K562 (cell line): ENCODE measurements around the gene CPA4. TPM values are rescaled to one million over a fixed set of nuclear protein-coding genes. Genes with fewer than 3 reads are reported as not detected.

Source experiments
- ATAC-seq: fragments of 200-7000 bp; cut with Tn5 transposase; 3 replicates; pipeline ENCODE4 v1.9.1; 2020; ENCODE audit warnings: moderate library complexity
- BruUV-seq: library from RNA; stranded (reverse); fragments of 400-500 nt; replicated peaks from 2 replicates; lab custom pipeline; 2021; lab: Mats Ljungman, UMichigan
- CTCF ChIA-PET: fragments of 300-600 bp; formaldehyde crosslinking; extraction: SDS; loops from one replicate; lab custom pipeline; 2021; ENCODE audit warnings: low intra/inter-chr PET ratio; lab: Yijun Ruan, JAX
- POLR2A ChIA-PET: fragments of 300-600, 350-650 bp; sonication (Branson Sonifier 250); formaldehyde crosslinking; extraction: SDS; loops from one replicate; lab custom pipeline; 2021; ENCODE audit warnings: antibody characterized with exemption, inconsistent platforms; lab: Yijun Ruan, JAX
- DNase-seq, 4 experiments: peaks; one replicate each; pipeline versions ENCODE4 v3.0.0 to v3.0.0-alpha.2; 2011 to 2018; ENCODE audit warnings: low spot score in 3 of 4, mixed read lengths in 3 of 4; ENCODE audit errors: extremely low read depth in 1 of 4
- FAIRE-seq: peaks from 2 replicates; lab custom pipeline; 2011; peaks lifted over from hg19 to GRCh38; lab: Jason Lieb, UNC
- H2AFZ ChIP-seq: 2 replicates; pipeline ENCODE4 v1.6.0; 2011; ENCODE audit warnings: low read depth, low read length, control low read depth, inconsistent platforms
- H3K27ac ChIP-seq: fragments of 200-600 bp; 3 replicates; pipeline ENCODE4 v1.8.0; 2011; ENCODE audit warnings: low read depth, mild to moderate bottlenecking, control low read depth, inconsistent platforms, low read length, moderate library complexity, mixed read lengths; ENCODE audit errors: extremely low read depth
- H3K27me3 ChIP-seq, 2 experiments: fragments of 300-600 bp in 1 of 2; 2 replicates in 1 of 2; 3 replicates in 1 of 2; pipeline versions ENCODE4 v1.6.0 to v1.8.0; 2011; ENCODE audit warnings: inconsistent platforms in 2 of 2, low read length in 2 of 2, mild to moderate bottlenecking in 1 of 2, mixed read lengths in 1 of 2, moderate library complexity in 1 of 2; ENCODE audit not compliant: control insufficient read depth in 2 of 2, insufficient read depth in 2 of 2
- H3K36me3 ChIP-seq: fragments of 300-600 bp; 3 replicates; pipeline ENCODE4 v1.8.0; 2011; ENCODE audit warnings: mild to moderate bottlenecking, low read length, inconsistent platforms; ENCODE audit not compliant: control insufficient read depth, insufficient read depth
- H3K4me1 ChIP-seq, 2 experiments: fragments of 200-600 bp in 1 of 2; replicated peaks in 1 of 2; 2 replicates in 1 of 2; 3 replicates in 1 of 2; pipeline versions ENCODE4 v1.5.1 to v1.8.0; 2011; ENCODE audit warnings: inconsistent platforms in 2 of 2, low read length in 2 of 2, mild to moderate bottlenecking in 1 of 2, mixed read lengths in 1 of 2, moderate library complexity in 1 of 2; ENCODE audit not compliant: control insufficient read depth in 2 of 2, insufficient read depth in 2 of 2
- H3K4me2 ChIP-seq: 2 replicates; pipeline ENCODE4 v1.6.1; 2011; ENCODE audit warnings: low read length, control low read depth, inconsistent platforms, mixed read lengths; ENCODE audit not compliant: insufficient read depth
- H3K4me3 ChIP-seq: fragments of 200-600 bp; sonication (generic), shearing (Covaris generic); 2 replicates; pipeline ENCODE4 v1.5.1; 2016; ENCODE audit warnings: control low read depth, inconsistent platforms
- H3K79me2 ChIP-seq: fragments of 200-600 bp; 3 replicates; pipeline ENCODE4 v1.8.0; 2011; ENCODE audit warnings: low read length, inconsistent platforms; ENCODE audit not compliant: control insufficient read depth, insufficient read depth
- H3K9ac ChIP-seq, 2 experiments: 2 replicates each; pipeline versions ENCODE4 v1.6.0 to v1.6.1; 2011; ENCODE audit warnings: low read depth in 2 of 2, low read length in 2 of 2, control low read depth in 1 of 2, inconsistent platforms in 1 of 2, mild to moderate bottlenecking in 1 of 2, mixed read lengths in 1 of 2; ENCODE audit not compliant: insufficient read depth in 1 of 2
- H3K9me1 ChIP-seq: one replicate; pipeline ENCODE4 v1.6.0; 2011; ENCODE audit warnings: inconsistent platforms, mild to moderate bottlenecking, low read length, moderate library complexity; ENCODE audit not compliant: control insufficient read depth, insufficient read depth
- H3K9me3 ChIP-seq: replicated peaks from 2 replicates; pipeline ENCODE4 v1.5.1; 2011; ENCODE audit warnings: low read depth, low read length, inconsistent platforms; ENCODE audit not compliant: control insufficient read depth, insufficient read depth
- H4K20me1 ChIP-seq: replicated peaks from 2 replicates; pipeline ENCODE4 v1.6.1; 2011; ENCODE audit warnings: low read length, inconsistent platforms, mixed read lengths; ENCODE audit not compliant: control insufficient read depth, insufficient read depth
- CHD1 ChIP-seq: fragments of 200-600 bp; sonication (generic); IDR thresholded peaks from one replicate; pipeline ENCODE4 v1.6.1; 2012; ENCODE audit warnings: mild to moderate bottlenecking, moderate library complexity, low read length, inconsistent platforms
- GATAD2A ChIP-seq: fragments of 450-650 bp; IDR thresholded peaks from 2 replicates; pipeline ENCODE4 v1.6.1; 2017
- ILK ChIP-seq: fragments of 450-650 bp; IDR thresholded peaks from 2 replicates; pipeline ENCODE4 v1.6.1; 2016; ENCODE audit warnings: missing genetic modification characterization, low read depth, mild to moderate bottlenecking, missing compliant biosample characterization, moderate library complexity, borderline replicate concordance
- KLF13 ChIP-seq: fragments of 450-650 bp; IDR thresholded peaks from 2 replicates; pipeline ENCODE4 v1.6.1; 2016; ENCODE audit warnings: missing genetic modification characterization, low read depth, mild to moderate bottlenecking, missing compliant biosample characterization, moderate library complexity, borderline replicate concordance
- TAL1 ChIP-seq: fragments of 450-650 bp; IDR thresholded peaks from 2 replicates; pipeline ENCODE4 v1.6.1; 2016; ENCODE audit warnings: mild to moderate bottlenecking
- ZNF274 ChIP-seq: IDR thresholded peaks from 2 replicates; pipeline ENCODE4 v1.6.1; 2011; ENCODE audit warnings: low read depth, mild to moderate bottlenecking, low read length, moderate library complexity, borderline replicate concordance
- ZNF644 ChIP-seq: fragments of 200-800 bp; sonication (Bioruptor generic); IDR thresholded peaks from 2 replicates; pipeline ENCODE4 v1.6.1; 2016; ENCODE audit warnings: low read depth, missing genetic modification characterization, missing compliant biosample characterization
- WGBS: fragments of 100-300 bp; shearing (Covaris generic); methylation state at CpG from one replicate; pipeline ENCODE4 v1.1.6; 2016; ENCODE audit warnings: low coverage, mixed read lengths; ENCODE audit not compliant: insufficient coverage; ENCODE audit errors: missing lambda C conversion rate; 5-methylcytosine and 5-hydroxymethylcytosine counted together
- in situ Hi-C: fragments of 300-500 bp; cut with MboI; formaldehyde crosslinking; loops from 4 replicates; pipeline ENCODE4 v1.15.0; 2018; ENCODE audit warnings: inconsistent platforms, mixed read lengths
- intact Hi-C: fragments of 100-400 bp; cut with micrococcal nuclease; formaldehyde crosslinking; loops from 2 replicates; pipeline ENCODE4 v1.14.2; 2022
- polyA plus RNA-seq, 8 experiments: library from polyadenylated mRNA; depleted of rRNA in 4 of 8; stranded (reverse) in 5 of 8; unstranded in 3 of 8; fragments of >200 nt; fragmentation: Nextera tagmentation in 2 of 8; fragmentation: Illumina TruSeq in 1 of 8; extraction: Ambion mirVana in 2 of 8; extraction: Trizol in 1 of 8; gene quantifications; 2 replicates each; pipeline versions ENCODE4 v1.2.1 to v1.2.3, GENCODE V29; 2011 to 2014; ENCODE audit warnings: inconsistent platforms in 1 of 8, missing spikeins in 1 of 8
- total RNA-seq, 7 experiments: library from RNA; depleted of rRNA in 6 of 7; stranded (reverse); fragments of >200 nt in 6 of 7; fragmentation: Illumina TruSeq in 2 of 7; extraction: Trizol in 2 of 7; gene quantifications; 2 replicates each; pipeline versions ENCODE4 v1.2.1 to v1.2.3, GENCODE V29; 2011 to 2021; ENCODE audit warnings: low replicate concordance in 1 of 7
- TF ChIP-seq, protein P1 (sequence below): sonication (generic); formaldehyde crosslinking; IDR thresholded peaks from 2 replicates; pipeline ENCODE4 v1.8.0; 2023; ENCODE audit warnings: missing genetic modification reagents, mild to moderate bottlenecking, borderline replicate concordance
- TF ChIP-seq, protein P2 (sequence below): fragments of 450-650 bp; formaldehyde crosslinking; IDR thresholded peaks from 2 replicates; pipeline ENCODE4 v1.4.0; 2020; ENCODE audit warnings: mild to moderate bottlenecking, moderate library complexity
- TF ChIP-seq, protein P3 (sequence below): IDR thresholded peaks from 2 replicates; pipeline ENCODE4 v1.6.1; 2012; ENCODE audit warnings: low read depth, low read length, improper control_type of control experiment, borderline replicate concordance

Gene CPA4
- total and polyA plus RNA-seq, 9 of the 15 experiments (the other 6 are each of a cell fraction or from before 2014, with no cell fraction given): not detected

DNA sequence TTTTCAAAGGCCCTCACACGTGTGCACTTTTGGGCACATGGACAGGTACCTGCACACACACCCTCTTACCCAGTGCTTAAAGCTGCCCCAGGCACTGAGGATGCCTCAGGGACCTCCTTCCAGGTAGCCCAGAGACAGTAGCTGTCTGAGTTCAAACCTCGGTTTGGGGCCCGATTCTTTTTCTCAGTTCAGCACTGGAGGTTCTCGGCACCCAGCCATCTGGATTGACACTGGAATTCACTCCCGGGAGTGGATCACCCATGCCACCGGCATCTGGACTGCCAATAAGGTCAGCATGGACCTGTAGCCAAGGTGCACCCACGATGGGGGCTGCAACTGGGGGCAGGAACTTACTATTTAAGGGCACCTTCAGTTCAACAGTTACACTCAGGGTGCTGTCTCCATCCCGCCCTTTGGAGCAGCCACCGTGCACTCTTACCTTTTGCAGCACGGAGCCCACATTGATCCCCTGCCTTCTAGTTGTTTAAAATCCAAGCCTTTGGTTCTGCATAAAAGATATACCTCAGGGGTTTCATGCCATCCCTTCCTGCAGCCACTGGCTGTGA lies 69.4 kb downstream of the CPA4 start:
- H3K9me3 ChIP-seq: peaks cover 5% of the 10 kb centered on the region; the same call in 1 of the 2 replicates
- no peak overlapping the region for H3K4me2 ChIP-seq
- H3K27ac ChIP-seq: no peak overlapping the region
- no peaks in the 10 kb centered on the region for H3K9me1 ChIP-seq
- under 1% methylated on average over 10 of the region's 10 CpGs for WGBS
- H3K79me2 ChIP-seq: no peaks in the 10 kb centered on the region
- H3K4me1 ChIP-seq: no peaks in the 10 kb centered on the region; a peak in 1 of 5 replicates
- POLR2A ChIA-PET: interaction anchor here (1.0 kb wide), 1 partner anchor 9 kb away, joined by 3 read pairs; no protein-coding TSS in a partner anchor
- H4K20me1 ChIP-seq: no peaks in the 10 kb centered on the region
- no peak for FAIRE-seq
- intact Hi-C loops: loop anchor here (10.0 kb wide), 1 partner anchor 288 kb away; the partner anchor contains the start of gene KLHDC10
- H3K36me3 ChIP-seq: no peaks in the 10 kb centered on the region
- CTCF ChIA-PET: no interaction called here
- H3K9ac ChIP-seq: no peak overlapping the region
- in situ Hi-C loops: no loop called here
- no peak overlapping the region for H2AFZ ChIP-seq
- H3K27me3 ChIP-seq: peaks cover 15 to 42% of the 10 kb centered on the region in 2 experiments
- no peak for ATAC-seq
- H3K4me3 ChIP-seq: no peak overlapping the region
- DNase-seq: no peak
- no TSS peak for BruUV-seq
- no peak for TF ChIP-seq KLF13
- TF ChIP-seq, protein P1, sequence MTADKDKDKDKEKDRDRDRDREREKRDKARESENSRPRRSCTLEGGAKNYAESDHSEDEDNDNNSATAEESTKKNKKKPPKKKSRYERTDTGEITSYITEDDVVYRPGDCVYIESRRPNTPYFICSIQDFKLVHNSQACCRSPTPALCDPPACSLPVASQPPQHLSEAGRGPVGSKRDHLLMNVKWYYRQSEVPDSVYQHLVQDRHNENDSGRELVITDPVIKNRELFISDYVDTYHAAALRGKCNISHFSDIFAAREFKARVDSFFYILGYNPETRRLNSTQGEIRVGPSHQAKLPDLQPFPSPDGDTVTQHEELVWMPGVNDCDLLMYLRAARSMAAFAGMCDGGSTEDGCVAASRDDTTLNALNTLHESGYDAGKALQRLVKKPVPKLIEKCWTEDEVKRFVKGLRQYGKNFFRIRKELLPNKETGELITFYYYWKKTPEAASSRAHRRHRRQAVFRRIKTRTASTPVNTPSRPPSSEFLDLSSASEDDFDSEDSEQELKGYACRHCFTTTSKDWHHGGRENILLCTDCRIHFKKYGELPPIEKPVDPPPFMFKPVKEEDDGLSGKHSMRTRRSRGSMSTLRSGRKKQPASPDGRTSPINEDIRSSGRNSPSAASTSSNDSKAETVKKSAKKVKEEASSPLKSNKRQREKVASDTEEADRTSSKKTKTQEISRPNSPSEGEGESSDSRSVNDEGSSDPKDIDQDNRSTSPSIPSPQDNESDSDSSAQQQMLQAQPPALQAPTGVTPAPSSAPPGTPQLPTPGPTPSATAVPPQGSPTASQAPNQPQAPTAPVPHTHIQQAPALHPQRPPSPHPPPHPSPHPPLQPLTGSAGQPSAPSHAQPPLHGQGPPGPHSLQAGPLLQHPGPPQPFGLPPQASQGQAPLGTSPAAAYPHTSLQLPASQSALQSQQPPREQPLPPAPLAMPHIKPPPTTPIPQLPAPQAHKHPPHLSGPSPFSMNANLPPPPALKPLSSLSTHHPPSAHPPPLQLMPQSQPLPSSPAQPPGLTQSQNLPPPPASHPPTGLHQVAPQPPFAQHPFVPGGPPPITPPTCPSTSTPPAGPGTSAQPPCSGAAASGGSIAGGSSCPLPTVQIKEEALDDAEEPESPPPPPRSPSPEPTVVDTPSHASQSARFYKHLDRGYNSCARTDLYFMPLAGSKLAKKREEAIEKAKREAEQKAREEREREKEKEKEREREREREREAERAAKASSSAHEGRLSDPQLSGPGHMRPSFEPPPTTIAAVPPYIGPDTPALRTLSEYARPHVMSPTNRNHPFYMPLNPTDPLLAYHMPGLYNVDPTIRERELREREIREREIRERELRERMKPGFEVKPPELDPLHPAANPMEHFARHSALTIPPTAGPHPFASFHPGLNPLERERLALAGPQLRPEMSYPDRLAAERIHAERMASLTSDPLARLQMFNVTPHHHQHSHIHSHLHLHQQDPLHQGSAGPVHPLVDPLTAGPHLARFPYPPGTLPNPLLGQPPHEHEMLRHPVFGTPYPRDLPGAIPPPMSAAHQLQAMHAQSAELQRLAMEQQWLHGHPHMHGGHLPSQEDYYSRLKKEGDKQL (CRISPR knock-in tag): no peak
- TF ChIP-seq, protein P2, sequence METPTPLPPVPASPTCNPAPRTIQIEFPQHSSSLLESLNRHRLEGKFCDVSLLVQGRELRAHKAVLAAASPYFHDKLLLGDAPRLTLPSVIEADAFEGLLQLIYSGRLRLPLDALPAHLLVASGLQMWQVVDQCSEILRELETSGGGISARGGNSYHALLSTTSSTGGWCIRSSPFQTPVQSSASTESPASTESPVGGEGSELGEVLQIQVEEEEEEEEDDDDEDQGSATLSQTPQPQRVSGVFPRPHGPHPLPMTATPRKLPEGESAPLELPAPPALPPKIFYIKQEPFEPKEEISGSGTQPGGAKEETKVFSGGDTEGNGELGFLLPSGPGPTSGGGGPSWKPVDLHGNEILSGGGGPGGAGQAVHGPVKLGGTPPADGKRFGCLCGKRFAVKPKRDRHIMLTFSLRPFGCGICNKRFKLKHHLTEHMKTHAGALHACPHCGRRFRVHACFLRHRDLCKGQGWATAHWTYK (CRISPR knock-in tag): no peak
- TF ChIP-seq ILK (tag): no peak
- no peak for TF ChIP-seq TAL1
- TF ChIP-seq, protein P3, sequence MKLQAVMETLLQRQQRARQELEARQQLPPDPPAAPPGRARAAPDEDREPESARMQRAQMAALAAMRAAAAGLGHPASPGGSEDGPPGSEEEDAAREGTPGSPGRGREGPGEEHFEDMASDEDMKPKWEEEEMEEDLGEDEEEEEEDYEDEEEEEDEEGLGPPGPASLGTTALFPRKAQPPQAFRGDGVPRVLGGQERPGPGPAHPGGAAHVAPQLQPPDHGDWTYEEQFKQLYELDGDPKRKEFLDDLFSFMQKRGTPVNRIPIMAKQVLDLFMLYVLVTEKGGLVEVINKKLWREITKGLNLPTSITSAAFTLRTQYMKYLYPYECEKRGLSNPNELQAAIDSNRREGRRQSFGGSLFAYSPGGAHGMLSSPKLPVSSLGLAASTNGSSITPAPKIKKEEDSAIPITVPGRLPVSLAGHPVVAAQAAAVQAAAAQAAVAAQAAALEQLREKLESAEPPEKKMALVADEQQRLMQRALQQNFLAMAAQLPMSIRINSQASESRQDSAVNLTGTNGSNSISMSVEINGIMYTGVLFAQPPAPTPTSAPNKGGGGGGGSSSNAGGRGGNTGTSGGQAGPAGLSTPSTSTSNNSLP: no peak
- TF ChIP-seq GATAD2A: no peak
- no peak for TF ChIP-seq CHD1
- no peak for TF ChIP-seq ZNF644 (tag)
- TF ChIP-seq ZNF274: no peak
